HepG2 (cell line): Measurements from ENCODE around the gene OR1I1. TPM values are rescaled to one million over a fixed set of nuclear protein-coding genes. Genes with fewer than 3 reads are reported as not detected.

Source experiments
- ATAD3A ChIP-seq: sonication (generic); formaldehyde crosslinking; IDR thresholded peaks from 2 replicates; pipeline ENCODE4 v1.4.0; 2020; ENCODE audit warnings: missing genetic modification reagents
- CHD2 ChIP-seq: IDR thresholded peaks from 2 replicates; pipeline ENCODE4 v1.6.1; 2011; ENCODE audit warnings: low read depth, low read length, improper control_type of control experiment
- HNRNPL ChIP-seq: fragments of 200-400 bp; formaldehyde crosslinking; IDR thresholded peaks from 2 replicates; pipeline ENCODE4 v1.6.1; 2017; ENCODE audit warnings: mild to moderate bottlenecking, low read depth, low read length
- MAZ ChIP-seq, 2 experiments: sonication (generic) in 1 of 2; formaldehyde crosslinking in 1 of 2; IDR thresholded peaks; 2 replicates each; pipeline versions ENCODE4 v1.5.0 to v1.6.1; 2012 to 2020; ENCODE audit warnings: low read depth in 2 of 2, mild to moderate bottlenecking in 2 of 2, borderline replicate concordance in 1 of 2, improper control_type of control experiment in 1 of 2, low read length in 1 of 2, missing genetic modification reagents in 1 of 2, moderate library complexity in 1 of 2
- NCOR1 ChIP-seq: fragments of 200-600 bp; sonication (generic); IDR thresholded peaks from 2 replicates; pipeline ENCODE4 v1.7.0; 2017; ENCODE audit warnings: antibody characterized with exemption, low read length, borderline replicate concordance
- SIN3A ChIP-seq: IDR thresholded peaks from 2 replicates; pipeline ENCODE4 v1.6.1; 2011; ENCODE audit warnings: low read depth, mild to moderate bottlenecking, control low read depth, low read length, borderline replicate concordance
- ZBTB7A ChIP-seq: sonication (generic); formaldehyde crosslinking; IDR thresholded peaks from 2 replicates; pipeline ENCODE4 v1.8.0; 2022; ENCODE audit warnings: mild to moderate bottlenecking, missing genetic modification reagents
- ZMYM4 ChIP-seq: sonication (generic); formaldehyde crosslinking; IDR thresholded peaks from 2 replicates; pipeline ENCODE4 v1.8.1; 2023; ENCODE audit warnings: mild to moderate bottlenecking, missing genetic modification reagents
- ZNF34 ChIP-seq: sonication (generic); formaldehyde crosslinking; IDR thresholded peaks from 2 replicates; pipeline ENCODE4 v1.4.0; 2020; ENCODE audit warnings: mild to moderate bottlenecking, missing genetic modification reagents, borderline replicate concordance
- polyA plus RNA-seq, 8 experiments: library from polyadenylated mRNA; depleted of rRNA in 3 of 8; stranded (reverse) in 7 of 8; unstranded in 1 of 8; fragments of >200 nt; fragmentation: Illumina TruSeq in 4 of 8; extraction: Trizol in 4 of 8; gene quantifications; 2 replicates each; pipeline versions ENCODE4 v1.2.1 to v1.2.3, GENCODE V29; 2011 to 2016; ENCODE audit warnings: low read depth in 4 of 8, missing spikeins in 1 of 8, mixed read lengths in 1 of 8; ENCODE audit not compliant: insufficient read depth in 1 of 8
- total RNA-seq, 5 experiments: library from RNA; depleted of rRNA; stranded (reverse); fragments of >200 nt; fragmentation: Illumina TruSeq; extraction: Trizol; gene quantifications; 2 replicates each; pipeline ENCODE4 v1.2.3, GENCODE V29; 2016; ENCODE audit warnings: low read depth in 1 of 5
- TF ChIP-seq, protein P1 (sequence below): conservative IDR thresholded peaks from 2 replicates; pipeline ENCODE4 v1.6.1; 2018; ENCODE audit warnings: missing genetic modification reagents
- TF ChIP-seq, protein P2 (sequence below): sonication (generic); formaldehyde crosslinking; IDR thresholded peaks from 2 replicates; pipeline ENCODE4 v1.5.1; 2020; ENCODE audit warnings: mild to moderate bottlenecking, missing genetic modification reagents
- TF ChIP-seq, protein P3 (sequence below): sonication (generic); formaldehyde crosslinking; IDR thresholded peaks from 2 replicates; pipeline ENCODE4 v1.5.1; 2020; ENCODE audit warnings: mild to moderate bottlenecking, missing genetic modification reagents, moderate library complexity
- TF ChIP-seq, protein P4 (sequence below): IDR thresholded peaks from 2 replicates; pipeline ENCODE4 v1.6.1; 2016; ENCODE audit warnings: missing compliant biosample characterization, missing genetic modification reagents, borderline replicate concordance
- TF ChIP-seq, protein P5 (sequence below): sonication (generic); formaldehyde crosslinking; IDR thresholded peaks from 2 replicates; pipeline ENCODE4 v1.4.0; 2020; ENCODE audit warnings: missing genetic modification reagents

The OR1I1 gene
- total and polyA plus RNA-seq, 2 of the 13 experiments (the other 11 are each of a cell fraction or from before 2014, with no cell fraction given) = not detected

DNA sequence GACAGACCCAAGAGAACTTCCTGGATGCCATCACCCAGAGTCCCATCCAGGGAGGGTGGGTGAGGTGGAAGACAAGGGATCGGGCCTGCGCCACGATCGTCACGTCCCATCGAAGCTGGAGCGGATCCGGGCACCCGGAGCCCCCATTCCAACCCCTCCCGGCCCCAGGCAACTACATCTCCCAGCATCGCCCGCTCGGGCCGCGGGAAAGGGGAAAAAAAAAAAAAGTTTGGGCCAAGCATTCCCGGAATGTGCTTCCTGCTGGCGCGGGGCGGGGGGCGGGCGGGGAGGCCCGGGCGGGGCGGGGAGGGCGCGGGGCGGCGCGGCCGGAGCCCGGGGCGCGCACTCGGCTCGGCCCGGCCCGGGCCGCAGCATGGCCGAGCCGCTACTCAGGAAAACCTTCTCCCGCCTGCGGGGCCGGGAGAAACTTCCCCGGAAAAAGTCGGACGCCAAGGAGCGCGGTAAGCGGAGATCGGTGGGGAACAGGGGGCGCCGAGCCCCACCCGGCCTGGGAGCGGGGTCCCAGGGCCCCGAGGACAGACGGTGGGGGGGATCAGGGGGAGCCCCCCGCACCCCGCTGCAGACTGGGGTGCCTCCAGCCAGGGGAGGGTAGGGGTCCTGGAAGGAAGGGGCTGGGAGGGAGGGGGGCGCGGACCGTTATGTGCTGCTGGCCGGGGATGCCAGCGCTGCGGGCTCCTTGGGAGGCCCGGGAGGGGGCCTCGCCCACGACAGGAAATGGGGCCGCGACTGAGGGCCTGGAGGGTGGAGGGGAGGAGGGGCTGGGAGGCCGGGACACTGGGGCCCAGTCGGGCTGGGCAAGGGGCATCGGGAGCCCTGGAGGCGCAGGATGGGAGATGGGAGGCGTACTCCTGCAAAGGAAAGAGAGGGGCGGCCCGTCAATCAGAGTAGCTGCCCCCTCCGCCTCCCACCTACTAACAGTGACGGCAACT lies 25.3 kb downstream of the OR1I1 start, which contains the start of gene SYDE1 (continued):
- TF ChIP-seq HNRNPL (no peak), ATAD3A (CRISPR knock-in tag) (no peak), MAZ (IDR thresholded peaks at IDR 0.05; ENCODE audit: borderline replicate concordance, low read depth, low read length) (no peak), MAZ (CRISPR knock-in tag; IDR thresholded peaks at IDR 0.05; ENCODE audit: low read depth) (0 out of 2 replicates have a peak, but pooled peaks have one; percentile 2), SIN3A (0 out of 2 replicates have a peak, but pooled peaks have one; percentile 26), ZBTB7A (CRISPR knock-in tag) (0 out of 2 replicates have a peak, but pooled peaks have one; percentile 37), ZNF34 (CRISPR knock-in tag) (no peak), NCOR1 (no peak), CHD2 (no peak), ZMYM4 (CRISPR knock-in tag) (no peak)
- TF ChIP-seq, protein P1, sequence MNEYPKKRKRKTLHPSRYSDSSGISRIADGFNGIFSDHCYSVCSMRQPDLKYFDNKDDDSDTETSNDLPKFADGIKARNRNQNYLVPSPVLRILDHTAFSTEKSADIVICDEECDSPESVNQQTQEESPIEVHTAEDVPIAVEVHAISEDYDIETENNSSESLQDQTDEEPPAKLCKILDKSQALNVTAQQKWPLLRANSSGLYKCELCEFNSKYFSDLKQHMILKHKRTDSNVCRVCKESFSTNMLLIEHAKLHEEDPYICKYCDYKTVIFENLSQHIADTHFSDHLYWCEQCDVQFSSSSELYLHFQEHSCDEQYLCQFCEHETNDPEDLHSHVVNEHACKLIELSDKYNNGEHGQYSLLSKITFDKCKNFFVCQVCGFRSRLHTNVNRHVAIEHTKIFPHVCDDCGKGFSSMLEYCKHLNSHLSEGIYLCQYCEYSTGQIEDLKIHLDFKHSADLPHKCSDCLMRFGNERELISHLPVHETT = no peak
- TF ChIP-seq, protein P2, sequence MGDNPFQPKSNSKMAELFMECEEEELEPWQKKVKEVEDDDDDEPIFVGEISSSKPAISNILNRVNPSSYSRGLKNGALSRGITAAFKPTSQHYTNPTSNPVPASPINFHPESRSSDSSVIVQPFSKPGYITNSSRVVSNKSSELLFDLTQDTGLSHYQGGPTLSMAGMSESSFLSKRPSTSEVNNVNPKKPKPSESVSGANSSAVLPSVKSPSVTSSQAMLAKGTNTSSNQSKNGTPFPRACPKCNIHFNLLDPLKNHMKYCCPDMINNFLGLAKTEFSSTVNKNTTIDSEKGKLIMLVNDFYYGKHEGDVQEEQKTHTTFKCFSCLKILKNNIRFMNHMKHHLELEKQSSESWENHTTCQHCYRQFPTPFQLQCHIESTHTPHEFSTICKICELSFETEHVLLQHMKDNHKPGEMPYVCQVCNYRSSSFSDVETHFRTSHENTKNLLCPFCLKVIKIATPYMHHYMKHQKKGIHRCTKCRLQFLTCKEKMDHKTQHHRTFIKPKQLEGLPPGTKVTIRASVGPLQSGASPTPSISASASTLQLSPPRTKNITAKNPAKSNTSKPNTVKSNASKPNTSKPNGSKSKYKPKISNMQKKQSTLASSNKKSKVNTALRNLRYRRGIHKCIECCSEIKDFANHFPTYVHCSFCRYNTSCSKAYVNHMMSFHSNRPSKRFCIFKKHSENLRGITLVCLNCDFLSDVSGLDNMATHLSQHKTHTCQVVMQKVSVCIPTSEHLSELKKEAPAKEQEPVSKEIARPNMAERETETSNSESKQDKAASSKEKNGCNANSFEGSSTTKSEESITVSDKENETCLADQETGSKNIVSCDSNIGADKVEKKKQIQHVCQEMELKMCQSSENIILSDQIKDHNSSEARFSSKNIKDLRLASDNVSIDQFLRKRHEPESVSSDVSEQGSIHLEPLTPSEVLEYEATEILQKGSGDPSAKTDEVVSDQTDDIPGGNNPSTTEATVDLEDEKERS (CRISPR knock-in tag) = no peak; the same call in 1 of the 2 replicates
- TF ChIP-seq, protein P3, sequence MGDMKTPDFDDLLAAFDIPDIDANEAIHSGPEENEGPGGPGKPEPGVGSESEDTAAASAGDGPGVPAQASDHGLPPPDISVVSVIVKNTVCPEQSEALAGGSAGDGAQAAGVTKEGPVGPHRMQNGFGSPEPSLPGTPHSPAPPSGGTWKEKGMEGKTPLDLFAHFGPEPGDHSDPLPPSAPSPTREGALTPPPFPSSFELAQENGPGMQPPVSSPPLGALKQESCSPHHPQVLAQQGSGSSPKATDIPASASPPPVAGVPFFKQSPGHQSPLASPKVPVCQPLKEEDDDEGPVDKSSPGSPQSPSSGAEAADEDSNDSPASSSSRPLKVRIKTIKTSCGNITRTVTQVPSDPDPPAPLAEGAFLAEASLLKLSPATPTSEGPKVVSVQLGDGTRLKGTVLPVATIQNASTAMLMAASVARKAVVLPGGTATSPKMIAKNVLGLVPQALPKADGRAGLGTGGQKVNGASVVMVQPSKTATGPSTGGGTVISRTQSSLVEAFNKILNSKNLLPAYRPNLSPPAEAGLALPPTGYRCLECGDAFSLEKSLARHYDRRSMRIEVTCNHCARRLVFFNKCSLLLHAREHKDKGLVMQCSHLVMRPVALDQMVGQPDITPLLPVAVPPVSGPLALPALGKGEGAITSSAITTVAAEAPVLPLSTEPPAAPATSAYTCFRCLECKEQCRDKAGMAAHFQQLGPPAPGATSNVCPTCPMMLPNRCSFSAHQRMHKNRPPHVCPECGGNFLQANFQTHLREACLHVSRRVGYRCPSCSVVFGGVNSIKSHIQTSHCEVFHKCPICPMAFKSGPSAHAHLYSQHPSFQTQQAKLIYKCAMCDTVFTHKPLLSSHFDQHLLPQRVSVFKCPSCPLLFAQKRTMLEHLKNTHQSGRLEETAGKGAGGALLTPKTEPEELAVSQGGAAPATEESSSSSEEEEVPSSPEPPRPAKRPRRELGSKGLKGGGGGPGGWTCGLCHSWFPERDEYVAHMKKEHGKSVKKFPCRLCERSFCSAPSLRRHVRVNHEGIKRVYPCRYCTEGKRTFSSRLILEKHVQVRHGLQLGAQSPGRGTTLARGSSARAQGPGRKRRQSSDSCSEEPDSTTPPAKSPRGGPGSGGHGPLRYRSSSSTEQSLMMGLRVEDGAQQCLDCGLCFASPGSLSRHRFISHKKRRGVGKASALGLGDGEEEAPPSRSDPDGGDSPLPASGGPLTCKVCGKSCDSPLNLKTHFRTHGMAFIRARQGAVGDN (CRISPR knock-in tag) = peak; percentile 57
- TF ChIP-seq, protein P4, sequence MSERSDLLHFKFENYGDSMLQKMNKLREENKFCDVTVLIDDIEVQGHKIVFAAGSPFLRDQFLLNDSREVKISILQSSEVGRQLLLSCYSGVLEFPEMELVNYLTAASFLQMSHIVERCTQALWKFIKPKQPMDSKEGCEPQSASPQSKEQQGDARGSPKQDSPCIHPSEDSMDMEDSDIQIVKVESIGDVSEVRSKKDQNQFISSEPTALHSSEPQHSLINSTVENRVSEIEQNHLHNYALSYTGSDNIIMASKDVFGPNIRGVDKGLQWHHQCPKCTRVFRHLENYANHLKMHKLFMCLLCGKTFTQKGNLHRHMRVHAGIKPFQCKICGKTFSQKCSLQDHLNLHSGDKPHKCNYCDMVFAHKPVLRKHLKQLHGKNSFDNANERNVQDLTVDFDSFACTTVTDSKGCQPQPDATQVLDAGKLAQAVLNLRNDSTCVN (CRISPR knock-in tag) = no peak; the same call in 1 of the 2 replicates
- TF ChIP-seq, protein P5, sequence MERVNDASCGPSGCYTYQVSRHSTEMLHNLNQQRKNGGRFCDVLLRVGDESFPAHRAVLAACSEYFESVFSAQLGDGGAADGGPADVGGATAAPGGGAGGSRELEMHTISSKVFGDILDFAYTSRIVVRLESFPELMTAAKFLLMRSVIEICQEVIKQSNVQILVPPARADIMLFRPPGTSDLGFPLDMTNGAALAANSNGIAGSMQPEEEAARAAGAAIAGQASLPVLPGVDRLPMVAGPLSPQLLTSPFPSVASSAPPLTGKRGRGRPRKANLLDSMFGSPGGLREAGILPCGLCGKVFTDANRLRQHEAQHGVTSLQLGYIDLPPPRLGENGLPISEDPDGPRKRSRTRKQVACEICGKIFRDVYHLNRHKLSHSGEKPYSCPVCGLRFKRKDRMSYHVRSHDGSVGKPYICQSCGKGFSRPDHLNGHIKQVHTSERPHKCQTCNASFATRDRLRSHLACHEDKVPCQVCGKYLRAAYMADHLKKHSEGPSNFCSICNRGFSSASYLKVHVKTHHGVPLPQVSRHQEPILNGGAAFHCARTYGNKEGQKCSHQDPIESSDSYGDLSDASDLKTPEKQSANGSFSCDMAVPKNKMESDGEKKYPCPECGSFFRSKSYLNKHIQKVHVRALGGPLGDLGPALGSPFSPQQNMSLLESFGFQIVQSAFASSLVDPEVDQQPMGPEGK (CRISPR knock-in tag) = peak; percentile 70
